ENCODE data around the gene WDR72. TPM values are rescaled to one million over a fixed set of nuclear protein-coding genes. Genes with fewer than 3 reads are reported as not detected.

WDR72 gene
- total RNA-seq, 1 donor from 2014 or later: 1.1 TPM

- Mint-ChIP-seq H3K27me3 (ENCODE audit: unreplicated experiment) (peaks cover 2% of the 10 kb centered on the region), H3K4me1 (ENCODE audit: low read depth, unreplicated experiment) (no peaks in the 10 kb centered on the region), H3K9me3 (ENCODE audit: unreplicated experiment) (no peaks in the 10 kb centered on the region), H3K36me3 (ENCODE audit: unreplicated experiment) (no peaks in the 10 kb centered on the region), H3K4me3 (ENCODE audit: unreplicated experiment) (no peak overlapping the region), H3K27ac (ENCODE audit: unreplicated experiment) (no peak overlapping the region)
- TF ChIP-seq, protein P1, sequence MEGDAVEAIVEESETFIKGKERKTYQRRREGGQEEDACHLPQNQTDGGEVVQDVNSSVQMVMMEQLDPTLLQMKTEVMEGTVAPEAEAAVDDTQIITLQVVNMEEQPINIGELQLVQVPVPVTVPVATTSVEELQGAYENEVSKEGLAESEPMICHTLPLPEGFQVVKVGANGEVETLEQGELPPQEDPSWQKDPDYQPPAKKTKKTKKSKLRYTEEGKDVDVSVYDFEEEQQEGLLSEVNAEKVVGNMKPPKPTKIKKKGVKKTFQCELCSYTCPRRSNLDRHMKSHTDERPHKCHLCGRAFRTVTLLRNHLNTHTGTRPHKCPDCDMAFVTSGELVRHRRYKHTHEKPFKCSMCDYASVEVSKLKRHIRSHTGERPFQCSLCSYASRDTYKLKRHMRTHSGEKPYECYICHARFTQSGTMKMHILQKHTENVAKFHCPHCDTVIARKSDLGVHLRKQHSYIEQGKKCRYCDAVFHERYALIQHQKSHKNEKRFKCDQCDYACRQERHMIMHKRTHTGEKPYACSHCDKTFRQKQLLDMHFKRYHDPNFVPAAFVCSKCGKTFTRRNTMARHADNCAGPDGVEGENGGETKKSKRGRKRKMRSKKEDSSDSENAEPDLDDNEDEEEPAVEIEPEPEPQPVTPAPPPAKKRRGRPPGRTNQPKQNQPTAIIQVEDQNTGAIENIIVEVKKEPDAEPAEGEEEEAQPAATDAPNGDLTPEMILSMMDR (IDR thresholded peaks at IDR 0.05; ENCODE audit: partially characterized antibody, unreplicated experiment): no peak
- DNase-seq: no peak
These were observed 186.4 kb downstream of the WDR72 start for GRCh38 chr15:53573091-53573490.

- no peak overlapping the region for H3K27ac Mint-ChIP-seq (ENCODE audit: unreplicated experiment)
- H3K27me3 Mint-ChIP-seq (ENCODE audit: unreplicated experiment): peaks cover 2% of the 10 kb centered on the region
- H3K4me3 Mint-ChIP-seq (ENCODE audit: unreplicated experiment): no peak overlapping the region
- DNase-seq: no peak
- H3K4me1 Mint-ChIP-seq (ENCODE audit: low read depth, unreplicated experiment): no peaks in the 10 kb centered on the region
- H3K36me3 Mint-ChIP-seq (ENCODE audit: unreplicated experiment): no peaks in the 10 kb centered on the region
- no peaks in the 10 kb centered on the region for H3K9me3 Mint-ChIP-seq (ENCODE audit: unreplicated experiment)
- TF ChIP-seq, protein P1 (IDR thresholded peaks at IDR 0.05; ENCODE audit: partially characterized antibody, unreplicated experiment): no peak
These were observed 189.5 kb downstream of the WDR72 start for GRCh38 chr15:53569751-53570480.

- Mint-ChIP-seq H3K36me3 (ENCODE audit: unreplicated experiment) (no peaks in the 10 kb centered on the region), H3K9me3 (ENCODE audit: unreplicated experiment) (no peaks in the 10 kb centered on the region), H3K27ac (ENCODE audit: unreplicated experiment) (no peak overlapping the region), H3K27me3 (ENCODE audit: unreplicated experiment) (peaks cover 2% of the 10 kb centered on the region), H3K4me1 (ENCODE audit: low read depth, unreplicated experiment) (no peaks in the 10 kb centered on the region), H3K4me3 (ENCODE audit: unreplicated experiment) (no peak overlapping the region)
- TF ChIP-seq, protein P1 (IDR thresholded peaks at IDR 0.05; ENCODE audit: partially characterized antibody, unreplicated experiment): no peak
- no peak for DNase-seq
These were observed 192.6 kb downstream of the WDR72 start for GRCh38 chr15:53566912-53567311.

- TF ChIP-seq, protein P1 (IDR thresholded peaks at IDR 0.05; ENCODE audit: partially characterized antibody, unreplicated experiment): no peak
- no peak overlapping the region for H3K27ac Mint-ChIP-seq (ENCODE audit: unreplicated experiment)
- no peaks in the 10 kb centered on the region for H3K36me3 Mint-ChIP-seq (ENCODE audit: unreplicated experiment)
- H3K27me3 Mint-ChIP-seq (ENCODE audit: unreplicated experiment): peaks cover 2% of the 10 kb centered on the region
- DNase-seq: no peak
- no peaks in the 10 kb centered on the region for H3K9me3 Mint-ChIP-seq (ENCODE audit: unreplicated experiment)
- H3K4me3 Mint-ChIP-seq (ENCODE audit: unreplicated experiment): no peak overlapping the region
- H3K4me1 Mint-ChIP-seq (ENCODE audit: low read depth, unreplicated experiment): no peaks in the 10 kb centered on the region
These were observed 193.7 kb downstream of the WDR72 start for GRCh38 chr15:53565721-53566120.

DNA sequence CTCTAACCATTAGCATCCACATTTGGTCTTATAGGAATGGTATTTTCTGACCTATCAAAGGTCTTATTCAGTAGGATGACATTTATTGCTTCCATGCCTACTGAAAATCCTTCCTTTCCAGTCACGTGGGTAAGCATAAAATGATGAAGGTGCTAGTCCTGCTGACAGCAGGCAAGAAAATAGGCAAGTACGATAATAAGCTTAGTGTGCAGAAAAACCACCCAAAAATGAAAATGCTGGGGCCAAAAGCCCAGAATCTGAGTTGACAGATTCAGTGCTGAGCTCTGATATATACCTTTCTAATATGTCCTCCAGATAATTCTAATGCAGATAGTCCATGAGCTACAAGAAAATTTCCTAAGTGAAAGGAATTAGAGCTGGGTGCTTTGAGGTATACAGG, 194.8 kb downstream of the WDR72 start:
- Mint-ChIP-seq H3K27me3 (ENCODE audit: unreplicated experiment) (no peaks in the 10 kb centered on the region), H3K9me3 (ENCODE audit: unreplicated experiment) (no peaks in the 10 kb centered on the region), H3K36me3 (ENCODE audit: unreplicated experiment) (no peaks in the 10 kb centered on the region), H3K27ac (ENCODE audit: unreplicated experiment) (no peak overlapping the region), H3K4me1 (ENCODE audit: low read depth, unreplicated experiment) (peaks cover 4% of the 10 kb centered on the region), H3K4me3 (ENCODE audit: unreplicated experiment) (no peak overlapping the region)
- TF ChIP-seq, protein P1 (IDR thresholded peaks at IDR 0.05; ENCODE audit: partially characterized antibody, unreplicated experiment): no peak
- DNase-seq: no peak
